ENCODE measurements around the gene INF2. TPM values are rescaled to one million over a fixed set of nuclear protein-coding genes. Genes with fewer than 3 reads are reported as not detected.

Gene INF2
- total and polyA plus RNA-seq, 2 experiments from 2014 or later = 14.1 to 62.4 TPM

- no peaks in the 10 kb centered on the region for H3K9me3 ChIP-seq (ENCODE audit: low read depth)
- no peaks in the 10 kb centered on the region for H3K27me3 ChIP-seq
- TF ChIP-seq, protein P1, sequence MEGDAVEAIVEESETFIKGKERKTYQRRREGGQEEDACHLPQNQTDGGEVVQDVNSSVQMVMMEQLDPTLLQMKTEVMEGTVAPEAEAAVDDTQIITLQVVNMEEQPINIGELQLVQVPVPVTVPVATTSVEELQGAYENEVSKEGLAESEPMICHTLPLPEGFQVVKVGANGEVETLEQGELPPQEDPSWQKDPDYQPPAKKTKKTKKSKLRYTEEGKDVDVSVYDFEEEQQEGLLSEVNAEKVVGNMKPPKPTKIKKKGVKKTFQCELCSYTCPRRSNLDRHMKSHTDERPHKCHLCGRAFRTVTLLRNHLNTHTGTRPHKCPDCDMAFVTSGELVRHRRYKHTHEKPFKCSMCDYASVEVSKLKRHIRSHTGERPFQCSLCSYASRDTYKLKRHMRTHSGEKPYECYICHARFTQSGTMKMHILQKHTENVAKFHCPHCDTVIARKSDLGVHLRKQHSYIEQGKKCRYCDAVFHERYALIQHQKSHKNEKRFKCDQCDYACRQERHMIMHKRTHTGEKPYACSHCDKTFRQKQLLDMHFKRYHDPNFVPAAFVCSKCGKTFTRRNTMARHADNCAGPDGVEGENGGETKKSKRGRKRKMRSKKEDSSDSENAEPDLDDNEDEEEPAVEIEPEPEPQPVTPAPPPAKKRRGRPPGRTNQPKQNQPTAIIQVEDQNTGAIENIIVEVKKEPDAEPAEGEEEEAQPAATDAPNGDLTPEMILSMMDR (IDR thresholded peaks at IDR 0.05; ENCODE audit: low read depth, low read length) = no peak
- DNase-seq (ENCODE audit: low read depth in 1 of 2, low spot score in 1 of 2) = peak; percentile 99 to 100
- H3K27ac ChIP-seq = peak within 1 kb of the TSS; percentile 80
- H3K36me3 ChIP-seq = peaks cover 8% of the 10 kb centered on the region
- peak within 1 kb of the TSS; percentile 53 for H3K4me3 ChIP-seq
- peaks cover 8% of the 10 kb centered on the region for H3K4me1 ChIP-seq (ENCODE audit: low read depth)
Observed at GRCh38 chr14:104752735-104753527, 63.5 kb downstream of the INF2 start, which contains the start of gene SIVA1. SIVA1 (plus strand) TSS chr14:104753147; CDS start chr14:104753202, 55 bp downstream.

- peaks cover 8% of the 10 kb centered on the region for H3K36me3 ChIP-seq
- DNase-seq (ENCODE audit: low read depth in 1 of 2, low spot score in 1 of 2) = no peak
- peaks cover 8% of the 10 kb centered on the region for H3K4me1 ChIP-seq (ENCODE audit: low read depth)
- TF ChIP-seq, protein P1 (IDR thresholded peaks at IDR 0.05; ENCODE audit: low read depth, low read length) = no peak
- no peaks in the 10 kb centered on the region for H3K27me3 ChIP-seq
- H3K4me3 ChIP-seq = peak overlapping the region; percentile 53
- H3K27ac ChIP-seq = peak overlapping the region; percentile 80
- H3K9me3 ChIP-seq (ENCODE audit: low read depth) = no peaks in the 10 kb centered on the region
Observed at GRCh38 chr14:104753528-104754212, 64.3 kb downstream of the INF2 start.

- peak overlapping the region; percentile 53 for H3K4me3 ChIP-seq
- no peaks in the 10 kb centered on the region for H3K27me3 ChIP-seq
- H3K27ac ChIP-seq = no peak overlapping the region
- peaks cover 12% of the 10 kb centered on the region for H3K36me3 ChIP-seq
- TF ChIP-seq, protein P1 (IDR thresholded peaks at IDR 0.05; ENCODE audit: low read depth, low read length) = no peak
- H3K4me1 ChIP-seq (ENCODE audit: low read depth) = peaks cover 8% of the 10 kb centered on the region
- no peak for DNase-seq (ENCODE audit: low read depth in 1 of 2, low spot score in 1 of 2)
- H3K9me3 ChIP-seq (ENCODE audit: low read depth) = no peaks in the 10 kb centered on the region
Observed at GRCh38 chr14:104754213-104754851, 64.9 kb downstream of the INF2 start.

DNA sequence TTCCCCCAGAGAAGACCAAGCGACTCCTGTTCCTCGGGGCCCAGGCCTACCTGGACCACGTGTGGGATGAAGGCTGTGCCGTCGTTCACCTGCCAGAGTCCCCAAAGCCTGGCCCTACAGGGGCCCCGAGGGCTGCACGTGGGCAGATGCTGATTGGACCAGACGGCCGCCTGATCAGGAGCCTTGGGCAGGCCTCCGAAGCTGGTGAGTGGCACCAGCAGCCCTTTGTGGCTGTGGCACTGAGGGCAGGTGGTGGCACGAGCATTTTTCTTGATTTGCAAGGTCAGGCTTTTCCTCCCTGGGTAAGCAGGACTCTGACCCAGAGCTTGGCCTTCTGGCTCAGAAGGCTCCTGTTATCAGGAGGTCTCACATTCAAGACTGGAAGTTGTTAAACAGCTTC, 66.2 kb downstream of the INF2 start:
- Histone ChIP-seq H3K9me3 (ENCODE audit: low read depth) (no peaks in the 10 kb centered on the region), H3K36me3 (peaks cover 12% of the 10 kb centered on the region), H3K4me1 (ENCODE audit: low read depth) (peaks cover 8% of the 10 kb centered on the region), H3K27ac (no peak overlapping the region), H3K4me3 (no peak overlapping the region), H3K27me3 (no peaks in the 10 kb centered on the region)
- DNase-seq (ENCODE audit: low read depth in 1 of 2, low spot score in 1 of 2) = no peak
- TF ChIP-seq, protein P1 (IDR thresholded peaks at IDR 0.05; ENCODE audit: low read depth, low read length) = no peak

DNA sequence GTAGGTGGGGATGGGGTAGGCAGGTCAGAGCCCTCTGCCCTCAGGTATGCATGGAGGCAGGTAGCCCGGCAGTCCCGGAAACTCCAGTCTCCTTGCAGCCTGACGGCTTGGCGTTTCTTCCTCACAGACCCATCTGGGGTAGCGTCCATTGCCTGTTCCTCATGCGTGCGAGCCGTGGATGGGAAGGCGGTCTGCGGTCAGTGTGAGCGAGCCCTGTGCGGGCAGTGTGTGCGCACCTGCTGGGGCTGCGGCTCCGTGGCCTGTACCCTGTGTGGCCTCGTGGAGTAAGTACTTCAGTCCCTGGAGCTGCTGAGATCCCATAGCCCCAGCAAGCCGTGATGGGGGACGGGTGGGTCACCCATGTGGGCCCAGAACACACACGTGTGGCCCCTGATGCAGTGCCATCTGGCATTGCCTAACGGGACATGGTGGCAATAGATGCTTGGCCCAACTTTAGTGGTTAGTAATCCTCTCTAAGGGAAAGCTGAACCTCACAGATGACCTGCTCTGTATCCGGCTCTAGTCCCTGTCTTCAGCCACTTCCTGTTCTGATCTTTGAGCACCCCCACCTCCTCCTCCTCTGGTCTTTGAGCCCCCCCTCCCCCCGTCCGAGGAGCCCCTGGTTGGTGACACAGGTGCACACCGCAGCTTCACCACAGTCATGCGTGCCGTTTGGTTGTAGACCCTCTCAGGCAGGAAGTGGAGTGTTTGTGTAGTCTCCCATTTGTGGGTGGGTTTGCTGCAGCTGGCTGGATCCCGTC, 67.2 kb downstream of the INF2 start:
- no peak overlapping the region for H3K27ac ChIP-seq
- H3K4me1 ChIP-seq (ENCODE audit: low read depth) = peaks cover 8% of the 10 kb centered on the region
- H3K4me3 ChIP-seq = no peak overlapping the region
- H3K36me3 ChIP-seq = peaks cover 12% of the 10 kb centered on the region
- TF ChIP-seq, protein P1 (IDR thresholded peaks at IDR 0.05; ENCODE audit: low read depth, low read length) = no peak
- H3K27me3 ChIP-seq = no peaks in the 10 kb centered on the region
- no peak for DNase-seq (ENCODE audit: low read depth in 1 of 2, low spot score in 1 of 2)
- H3K9me3 ChIP-seq (ENCODE audit: low read depth) = no peaks in the 10 kb centered on the region
